A172 (cell line): ENCODE data around the gene GAB2. TPM values are rescaled to one million over a fixed set of nuclear protein-coding genes. Genes with fewer than 3 reads are reported as not detected.

ENCODE experiments used
- DNase-seq: peaks from one replicate; pipeline ENCODE4 v3.0.0-alpha.2; 2015; ENCODE audit warnings: low spot score
- total RNA-seq: library from RNA; depleted of rRNA; stranded (reverse); fragments of >200 nt; shearing (Covaris generic); gene quantifications from 2 replicates; pipeline ENCODE4 v1.2.3, GENCODE V29; 2014

Gene GAB2
- total RNA-seq, 1 experiment from 2014 or later, result 12.1 TPM

- no peak for DNase-seq
These were observed 211.9 kb downstream of the GAB2 start for GRCh38 chr11:78205691-78206090.

- DNase-seq, result no peak
These were observed 212.4 kb downstream of the GAB2 start for GRCh38 chr11:78205256-78205655.

GRCh38 chr11:78203184-78203583 lies 214.4 kb downstream of the GAB2 start:
- no peak for DNase-seq

- DNase-seq, result no peak
These were observed 214.9 kb downstream of the GAB2 start for GRCh38 chr11:78202733-78203167.

- DNase-seq, result no peak
These were observed 216.4 kb downstream of the GAB2 start for GRCh38 chr11:78201096-78201818.

DNA sequence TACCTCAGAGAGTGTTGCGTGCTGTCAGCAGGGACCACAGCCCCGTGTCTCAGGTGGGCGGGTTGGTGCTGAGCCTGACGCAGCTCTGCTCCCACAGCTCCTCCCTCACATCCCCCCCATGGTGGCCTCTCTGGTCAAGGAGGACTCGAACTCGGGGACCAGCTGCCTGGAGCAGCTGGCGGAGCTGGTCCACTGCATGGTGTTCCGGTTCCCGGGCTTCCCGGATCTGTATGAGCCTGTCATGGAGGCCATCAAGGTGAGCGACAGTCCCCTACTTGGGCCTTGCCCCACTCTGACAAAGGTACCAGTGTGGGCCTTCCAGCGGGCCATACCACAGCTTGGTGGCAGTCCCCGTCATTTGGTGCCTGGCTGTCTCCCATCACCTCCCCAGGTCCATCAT lies 217.1 kb downstream of the GAB2 start:
- no peak for DNase-seq

- no peak for DNase-seq
These were observed 217.6 kb downstream of the GAB2 start for GRCh38 chr11:78200061-78200460.

DNA sequence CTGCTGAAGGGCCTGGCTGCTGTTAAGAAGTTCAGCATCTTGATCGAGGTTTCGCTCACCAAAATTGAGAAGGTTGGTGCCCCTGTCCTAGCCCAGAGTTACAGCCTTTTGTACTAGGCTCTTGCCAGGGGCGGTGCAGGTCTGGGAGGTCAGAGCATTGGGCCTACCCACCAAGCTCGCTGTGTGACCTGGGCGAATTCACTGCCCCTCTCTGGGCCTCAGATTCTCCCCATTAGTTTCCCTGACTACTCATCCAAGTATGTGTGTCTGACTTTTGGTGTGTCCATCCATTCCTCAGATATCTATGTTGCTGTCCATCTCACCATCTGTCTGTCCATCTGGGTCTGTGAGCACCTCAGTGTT lies 218.0 kb downstream of the GAB2 start:
- DNase-seq, result no peak

DNA sequence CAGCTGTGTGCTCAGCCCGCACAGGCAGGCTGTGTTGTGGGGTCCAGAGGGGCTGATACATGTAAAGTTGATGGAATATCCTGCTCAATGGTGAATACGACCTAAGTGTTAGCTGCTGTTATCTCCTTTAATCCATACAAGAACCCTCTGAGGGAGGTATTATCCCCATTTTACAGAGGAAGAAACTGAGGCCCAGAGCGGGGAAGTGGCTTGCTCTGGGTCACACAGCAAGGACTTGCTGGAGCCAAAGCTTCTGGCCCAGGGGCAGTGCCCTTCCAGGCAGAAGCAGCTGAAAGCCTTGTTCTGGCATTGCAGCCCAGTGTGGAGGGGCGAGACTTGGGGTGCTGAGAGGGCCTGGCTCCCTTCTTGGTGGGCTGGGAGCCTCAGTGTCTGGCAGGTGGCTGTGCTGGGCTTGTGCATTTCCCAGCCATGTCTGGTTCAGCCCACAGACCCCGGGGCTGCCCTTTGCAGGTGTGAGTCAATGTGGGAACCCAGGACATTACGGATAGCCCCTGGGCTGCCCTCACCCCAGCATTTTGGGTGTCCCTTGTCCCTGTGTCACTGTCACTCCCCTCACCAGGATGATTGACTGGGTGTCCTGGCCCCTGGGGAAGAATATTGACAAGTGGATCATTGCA lies 218.5 kb downstream of the GAB2 start:
- no peak for DNase-seq

GRCh38 chr11:78197816-78198215 lies 219.8 kb downstream of the GAB2 start:
- no peak for DNase-seq

GRCh38 chr11:78196661-78197091 lies 220.9 kb downstream of the GAB2 start:
- DNase-seq, result no peak

DNA sequence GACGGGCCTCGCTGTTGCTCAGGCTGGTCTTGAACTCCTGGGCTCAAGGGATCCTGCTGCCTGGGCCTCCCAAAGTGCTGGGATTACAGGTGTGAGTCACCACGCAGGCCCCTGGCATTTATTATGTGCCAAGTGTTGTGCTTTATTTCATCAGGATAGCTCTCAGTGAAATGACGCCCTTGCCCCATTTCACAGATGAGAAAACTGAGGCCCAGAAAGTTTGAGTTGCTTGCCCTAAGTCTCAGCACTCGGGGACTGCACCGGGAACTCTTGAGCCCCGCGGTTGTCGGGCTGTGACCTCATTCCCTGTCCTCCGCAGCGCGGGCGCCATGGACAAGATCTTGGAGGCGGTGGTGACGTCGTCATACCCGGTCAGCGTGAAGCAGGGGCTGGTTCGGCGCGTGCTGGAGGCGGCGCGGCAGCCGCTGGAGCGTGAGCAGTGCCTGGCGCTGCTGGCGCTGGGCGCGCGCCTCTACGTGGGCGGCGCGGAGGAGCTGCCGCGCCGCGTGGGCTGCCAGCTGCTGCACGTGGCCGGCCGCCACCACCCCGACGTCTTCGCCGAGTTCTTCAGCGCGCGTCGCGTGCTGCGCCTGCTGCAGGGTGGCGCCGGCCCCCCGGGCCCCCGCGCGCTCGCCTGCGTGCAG lies 221.6 kb downstream of the GAB2 start:
- DNase-seq, result no peak

DNA sequence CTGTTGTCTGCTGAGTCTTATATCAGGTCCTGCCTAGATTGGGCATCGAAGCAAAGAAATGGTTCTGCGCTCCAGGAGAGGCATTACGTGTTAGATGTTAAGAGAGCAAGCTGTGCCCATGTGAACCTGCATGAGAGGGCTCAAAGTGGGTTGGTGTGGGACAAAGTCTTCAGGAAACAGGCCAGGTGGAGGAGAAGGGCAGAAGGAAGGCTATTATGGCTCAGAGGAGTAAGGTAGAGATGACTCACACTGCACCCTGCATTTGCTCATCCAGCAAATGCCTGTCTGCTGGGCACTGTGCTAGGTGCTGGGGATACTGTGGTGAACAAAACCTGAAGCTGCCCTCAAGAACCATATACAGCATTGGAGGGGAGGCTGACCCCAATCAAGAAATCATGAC lies 223.1 kb downstream of the GAB2 start:
- DNase-seq, result no peak

DNA sequence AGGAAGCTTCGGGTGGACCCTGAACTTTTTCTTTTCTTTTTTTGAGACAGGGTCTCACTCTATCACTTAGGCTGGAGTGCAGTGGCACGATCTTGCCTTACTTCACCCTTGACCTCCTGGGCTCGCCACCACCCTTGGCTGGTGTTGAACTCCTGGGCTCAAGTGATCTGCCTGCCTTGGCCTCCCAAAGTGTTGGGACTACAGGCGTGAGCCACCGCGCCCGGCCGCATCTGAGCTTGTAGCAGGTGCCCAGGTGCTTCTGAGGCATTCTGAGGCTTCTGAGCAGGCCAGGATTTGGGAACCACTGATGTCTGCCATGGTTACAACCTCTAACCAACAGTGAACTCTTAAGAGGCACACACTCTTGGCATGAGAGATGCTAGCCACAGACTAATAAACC lies 223.8 kb downstream of the GAB2 start:
- no peak for DNase-seq

DNA sequence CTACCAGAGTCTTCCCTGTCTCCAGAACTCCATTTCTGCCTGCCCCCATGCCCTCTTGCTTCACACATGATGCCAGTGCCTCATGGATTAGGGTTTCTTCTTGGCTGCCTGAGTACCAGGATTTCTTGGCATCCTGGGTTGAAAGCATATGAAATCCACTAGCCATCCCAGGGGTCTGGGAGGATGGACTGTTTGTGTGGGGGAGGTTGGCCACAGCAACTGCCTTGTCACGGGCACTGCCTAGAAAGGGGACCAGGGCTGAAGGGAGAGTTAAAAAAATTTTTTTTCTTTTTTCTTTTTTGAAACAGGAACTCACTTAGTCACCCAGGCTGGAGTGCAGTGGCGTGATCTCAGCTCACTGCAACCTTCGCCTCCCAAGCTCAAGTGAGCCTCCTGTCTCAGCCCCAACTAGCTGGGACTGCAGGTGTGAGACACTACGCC lies 224.7 kb downstream of the GAB2 start:
- DNase-seq, result no peak

DNA sequence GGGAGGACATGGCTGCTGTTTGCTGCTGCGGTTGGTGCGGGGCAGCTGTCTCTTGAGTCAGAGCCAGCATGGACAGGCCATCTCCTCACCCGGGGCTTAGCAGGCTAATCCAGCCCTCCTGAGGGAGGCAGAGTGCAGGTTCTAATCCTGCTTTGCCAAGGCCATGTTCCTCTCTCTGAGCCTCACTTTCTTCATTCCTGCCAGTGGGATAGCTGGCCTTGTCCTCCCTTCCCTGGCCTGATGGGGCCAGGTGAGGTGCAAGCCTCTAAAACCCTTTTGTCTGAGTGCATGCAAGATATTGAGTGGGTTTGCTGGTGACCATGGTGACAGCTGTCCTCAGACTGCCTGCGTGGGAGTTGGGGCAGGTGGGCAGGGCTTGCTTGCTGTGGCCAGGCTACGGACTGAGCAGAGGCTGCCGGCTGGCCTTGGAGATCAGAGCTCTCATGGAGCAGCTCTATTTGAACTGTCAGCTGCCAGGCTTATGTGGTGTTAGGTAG lies 225.3 kb downstream of the GAB2 start:
- DNase-seq, result no peak

DNA sequence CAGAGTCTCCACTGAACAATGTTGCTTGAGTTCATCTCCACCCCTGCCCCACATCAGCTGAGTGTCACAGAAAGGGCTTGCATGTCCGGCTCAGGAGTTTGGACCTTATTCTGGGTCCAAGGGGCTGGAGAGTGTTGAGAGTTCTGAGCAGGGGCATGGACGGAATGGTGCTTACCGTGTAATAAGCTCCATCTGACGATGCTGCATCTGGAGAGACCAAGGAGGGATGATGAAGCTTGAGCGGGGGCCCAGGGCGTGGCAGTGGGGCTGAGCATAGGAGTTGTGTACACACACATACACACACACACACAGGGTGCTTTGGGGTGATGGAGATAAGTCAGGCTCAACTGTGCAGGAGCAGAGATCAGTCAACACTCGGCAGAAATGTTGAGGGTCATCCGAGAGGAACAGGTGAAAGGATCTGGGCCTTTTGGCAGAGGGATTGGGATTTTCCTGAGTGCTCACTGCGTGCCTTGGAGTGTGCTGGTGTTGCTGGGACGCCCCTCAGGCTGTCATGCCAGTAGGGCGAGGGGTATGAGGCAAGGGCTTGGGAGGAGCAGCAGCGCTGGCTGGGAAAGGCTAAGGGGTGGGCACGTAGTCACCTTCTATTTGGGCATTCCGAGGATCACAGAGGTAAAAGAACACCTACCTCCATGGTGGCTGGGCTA lies 226.6 kb downstream of the GAB2 start:
- DNase-seq, result no peak

GRCh38 chr11:78190374-78190773 lies 227.2 kb downstream of the GAB2 start:
- DNase-seq, result no peak

DNA sequence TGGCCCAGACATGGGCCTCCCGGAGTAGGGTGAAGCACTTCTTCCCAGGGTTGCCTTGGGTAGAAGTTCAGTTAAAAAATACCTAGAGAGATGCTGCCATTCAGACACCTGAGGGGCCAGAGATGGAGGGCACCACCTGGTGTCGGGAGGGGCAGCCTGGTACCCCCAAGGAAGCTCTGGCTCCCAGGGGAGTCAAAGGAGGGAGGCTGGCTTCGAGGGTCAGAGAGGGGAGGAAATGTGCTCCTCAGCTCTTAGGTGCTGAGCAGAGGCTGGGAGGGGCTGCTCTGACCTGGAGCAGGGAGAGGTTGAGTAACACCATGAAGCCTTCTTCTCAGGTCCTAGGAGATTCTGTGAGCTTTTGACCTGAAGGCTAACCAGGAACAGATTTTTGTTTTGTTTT lies 227.8 kb downstream of the GAB2 start:
- no peak for DNase-seq

- DNase-seq, result no peak
These were observed 228.4 kb downstream of the GAB2 start for GRCh38 chr11:78189174-78189724.

GRCh38 chr11:78188286-78189173 lies 229.1 kb downstream of the GAB2 start, which contains the start of the genes KCTD21 and USP35:
Gene KCTD21 (minus strand): TSS chr11:78188626. CDS start chr11:78174554, 14,072 bp downstream.
Gene USP35 (plus strand): TSS chr11:78188919. CDS start chr11:78196246, 7,327 bp downstream.
- peak; percentile 97 for DNase-seq
